GM19025 (cell line): ENCODE measurements around the gene CARF.
"Not testable (repeated sequence)": the region's sequence is repeated elsewhere in the genome, so short reads cannot be mapped to it uniquely, and the experiment has no call there.

Experiments used
- ATAC-seq: cut with Tn5 transposase; IDR thresholded peaks from one replicate; pipeline ENCODE4 v1.9.1; 2021; ENCODE audit warnings: mild to moderate bottlenecking, low read depth, moderate library complexity; ENCODE audit not compliant: unreplicated experiment

The CARF gene

GRCh38 chr2:202911512-202912341 is at the start of gene CARF, which contains the start of gene WDR12:
Gene CARF (plus strand): TSS chr2:202912275. CDS start chr2:202941903, 29,628 bp downstream.
Gene WDR12 (minus strand): TSS chr2:202911673. CDS start chr2:202911476, 197 bp downstream.
- peak; percentile 66 for ATAC-seq

- peak; percentile 77 for ATAC-seq
Observed at GRCh38 chr2:202870431-202871299, 41.4 kb upstream of the CARF start.

GRCh38 chr2:202871300-202872141 is 40.6 kb upstream of the CARF start, which contains the start of gene ICA1L:
Gene ICA1L (minus strand): TSS chr2:202871766. CDS start chr2:202829009, 42,757 bp downstream.
- peak; percentile 68 for ATAC-seq

- no peak for ATAC-seq
Observed at GRCh38 chr2:202877699-202878098, 34.4 kb upstream of the CARF start.

GRCh38 chr2:202881570-202881969 is 30.5 kb upstream of the CARF start:
- ATAC-seq = no peak

GRCh38 chr2:202883987-202884675 is 27.9 kb upstream of the CARF start:
- ATAC-seq = no peak

- ATAC-seq = no peak
Observed at GRCh38 chr2:202885190-202885589, 26.9 kb upstream of the CARF start.

- not testable (repeated sequence) for ATAC-seq
Observed at GRCh38 chr2:202905507-202905906, 6.6 kb upstream of the CARF start.

GRCh38 chr2:202908186-202908585 is 3.9 kb upstream of the CARF start:
- ATAC-seq = no peak

GRCh38 chr2:202909394-202910192 is 2.5 kb upstream of the CARF start:
- ATAC-seq = no peak

GRCh38 chr2:202910250-202910649 is 1.8 kb upstream of the CARF start:
- not testable (repeated sequence) for ATAC-seq

GRCh38 chr2:202910698-202911097 is 1.4 kb upstream of the CARF start:
- ATAC-seq = no peak

- ATAC-seq = peak; percentile 10
Observed at GRCh38 chr2:202911203-202911511, 918 bp upstream of the CARF start.

GRCh38 chr2:202912342-202913201 is 497 bp downstream of the CARF start:
- ATAC-seq = peak; percentile 52

- no peak for ATAC-seq
Observed at GRCh38 chr2:202918860-202919259, 6.8 kb downstream of the CARF start.

GRCh38 chr2:202932425-202933138 is 20.5 kb downstream of the CARF start:
- no peak for ATAC-seq

- no peak for ATAC-seq
Observed at GRCh38 chr2:202933139-202933510, 21.1 kb downstream of the CARF start.

- ATAC-seq = no peak
Observed at GRCh38 chr2:202933958-202934357, 21.9 kb downstream of the CARF start.
